GM19324 (cell line): ENCODE measurements around the gene GLI1.
"Not testable (repeated sequence)": the region's sequence is repeated elsewhere in the genome, so short reads cannot be mapped to it uniquely, and the experiment has no call there.

Experiments used
- ATAC-seq: cut with Tn5 transposase; IDR thresholded peaks from one replicate; pipeline ENCODE4 v1.9.1; 2021; ENCODE audit warnings: mild to moderate bottlenecking, moderate library complexity; ENCODE audit not compliant: unreplicated experiment, low FRiP score

Gene GLI1

GRCh38 chr12:57515934-57516541 lies 56.5 kb downstream of the GLI1 start:
- ATAC-seq: no peak

DNA sequence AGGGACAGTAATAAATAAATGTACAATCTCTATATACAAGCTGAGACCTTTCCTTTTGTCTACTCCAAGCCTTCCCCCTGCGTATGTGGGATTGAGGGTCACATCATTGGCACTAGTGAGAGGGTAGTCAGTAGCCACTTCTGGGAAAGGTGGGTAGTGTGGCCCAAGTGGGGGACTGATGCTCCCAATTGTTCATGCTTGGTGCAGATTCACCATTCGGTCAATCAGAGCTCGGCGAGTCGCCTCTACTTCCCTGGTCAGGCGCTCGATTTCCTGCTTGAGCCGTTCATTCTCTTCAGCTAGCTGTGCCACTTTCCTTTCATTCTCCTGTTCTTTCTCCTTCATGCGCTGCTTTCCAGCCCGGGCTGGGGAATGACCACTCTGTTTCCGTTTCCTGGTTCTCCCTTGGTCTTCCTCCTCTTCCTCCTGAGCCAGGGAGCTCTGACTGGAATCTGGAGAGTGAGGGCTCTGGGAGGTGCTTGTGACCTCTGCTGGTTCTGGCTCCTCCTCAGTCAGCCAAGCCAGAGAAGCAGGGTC lies 57.1 kb downstream of the GLI1 start:
- no peak for ATAC-seq

GRCh38 chr12:57517187-57517586 lies 57.6 kb downstream of the GLI1 start:
- no peak for ATAC-seq

DNA sequence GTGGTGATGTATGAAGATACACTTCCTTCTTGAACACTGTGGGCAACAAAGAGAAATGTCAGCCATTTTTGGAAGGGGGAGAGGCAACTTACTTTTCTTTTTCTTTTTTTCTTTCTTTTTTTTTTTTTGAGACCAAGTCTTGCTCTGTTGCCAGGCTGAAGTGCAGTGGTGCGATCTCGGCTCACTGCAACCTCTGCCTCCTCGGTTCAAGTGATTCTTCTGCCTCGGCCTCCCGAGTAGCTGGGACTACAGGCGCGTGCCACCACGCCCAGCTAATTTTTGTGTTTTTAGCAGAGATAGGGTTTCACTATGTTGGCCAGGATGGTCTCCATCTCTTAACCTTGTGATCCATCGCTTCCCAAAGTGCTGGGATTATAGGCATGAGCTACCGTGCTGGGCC lies 58.1 kb downstream of the GLI1 start:
- ATAC-seq: not testable (repeated sequence)

DNA sequence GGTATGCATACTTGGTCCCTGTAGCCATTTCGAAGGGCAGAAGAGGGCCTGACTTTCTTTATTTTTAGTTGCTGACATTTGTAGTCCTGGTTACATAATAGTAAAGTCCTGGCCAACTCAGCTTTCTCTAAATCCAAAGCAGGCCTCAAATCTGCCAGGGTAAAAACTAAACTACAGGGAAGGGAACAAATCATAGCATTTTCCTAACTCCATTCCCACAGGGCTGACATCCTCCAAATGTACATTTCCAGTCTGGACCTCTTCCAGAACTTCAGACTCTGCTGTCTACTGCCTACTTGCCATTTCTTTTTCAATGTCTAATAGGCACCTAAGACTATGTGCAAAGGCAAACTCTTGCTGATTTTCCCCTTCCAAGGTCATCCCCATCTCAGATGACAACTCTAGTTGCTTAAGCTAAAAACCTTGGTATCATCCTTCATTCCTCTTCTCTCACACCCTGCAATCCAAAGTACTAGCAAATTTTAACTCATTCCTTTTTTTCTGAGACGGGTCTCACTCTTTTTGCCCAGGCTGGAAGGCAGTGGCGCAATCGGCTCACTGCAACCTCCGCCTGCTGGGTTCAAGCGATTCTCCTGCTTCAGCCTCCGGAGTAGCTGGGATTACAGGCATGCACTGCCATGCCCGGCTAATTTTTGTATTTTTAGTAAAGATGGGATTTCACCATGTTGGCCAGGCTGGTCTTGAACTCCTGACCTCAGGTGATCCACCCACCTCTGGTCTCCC lies 58.8 kb downstream of the GLI1 start:
- ATAC-seq: no peak

- no peak for ATAC-seq
Observed at GRCh38 chr12:57518920-57519795, 59.6 kb downstream of the GLI1 start.

DNA sequence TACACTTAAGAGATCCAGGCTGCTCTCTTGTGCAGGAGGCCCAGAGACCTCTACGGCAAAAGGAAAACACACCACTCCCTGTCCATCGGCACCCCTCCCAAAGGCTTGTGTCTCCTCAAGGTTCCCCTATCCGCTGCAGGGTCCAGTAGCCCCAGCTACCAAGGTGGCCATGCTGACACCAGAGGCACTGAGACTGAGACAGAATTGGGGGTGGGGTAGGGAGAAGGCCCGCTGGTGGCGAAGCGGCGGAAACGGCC lies 60.1 kb downstream of the GLI1 start:
- no peak for ATAC-seq

DNA sequence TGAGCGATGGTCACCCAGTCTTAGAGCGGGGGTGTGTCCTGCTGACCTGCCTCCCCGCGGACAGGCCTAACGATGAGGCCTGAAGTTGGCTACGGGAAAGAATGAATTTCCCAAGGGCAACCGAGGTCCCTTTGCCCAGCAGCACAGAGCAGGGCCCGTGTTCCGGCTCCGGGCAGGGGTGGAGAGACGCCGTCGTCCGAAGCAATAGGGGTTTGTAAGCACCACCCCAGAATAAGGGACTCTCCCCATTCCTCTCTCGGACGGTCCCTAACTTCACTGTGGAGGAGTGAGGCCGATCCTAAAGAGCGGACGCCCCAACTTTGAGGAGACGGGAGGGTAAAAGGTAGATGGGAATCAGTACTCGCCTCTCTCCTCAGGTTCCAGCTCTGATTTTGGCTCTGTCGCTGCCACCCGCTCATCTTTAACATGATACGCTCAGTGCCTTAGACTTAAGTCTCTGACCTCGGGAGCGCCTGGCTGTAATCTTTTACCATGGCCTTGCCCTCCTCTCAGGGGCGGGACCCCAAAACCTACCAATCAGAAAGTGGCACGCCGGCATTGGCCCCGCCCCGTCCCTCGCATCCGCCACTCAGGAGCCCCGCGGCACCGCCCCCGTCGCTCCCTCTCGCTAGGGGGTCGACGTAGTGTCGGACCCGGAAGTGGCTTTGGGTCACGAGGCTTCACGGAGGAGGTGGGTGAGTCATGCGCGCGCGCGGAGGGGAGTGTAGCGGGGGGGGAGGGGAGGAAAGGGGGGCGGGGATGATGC lies 60.7 kb downstream of the GLI1 start, which contains the start of gene DDIT3:
Gene DDIT3 (minus strand): TSS at position 462 of the 766 bp plus-strand sequence. CDS start 3,108 bp downstream, outside the sequence.
- ATAC-seq: peak; percentile 73

DNA sequence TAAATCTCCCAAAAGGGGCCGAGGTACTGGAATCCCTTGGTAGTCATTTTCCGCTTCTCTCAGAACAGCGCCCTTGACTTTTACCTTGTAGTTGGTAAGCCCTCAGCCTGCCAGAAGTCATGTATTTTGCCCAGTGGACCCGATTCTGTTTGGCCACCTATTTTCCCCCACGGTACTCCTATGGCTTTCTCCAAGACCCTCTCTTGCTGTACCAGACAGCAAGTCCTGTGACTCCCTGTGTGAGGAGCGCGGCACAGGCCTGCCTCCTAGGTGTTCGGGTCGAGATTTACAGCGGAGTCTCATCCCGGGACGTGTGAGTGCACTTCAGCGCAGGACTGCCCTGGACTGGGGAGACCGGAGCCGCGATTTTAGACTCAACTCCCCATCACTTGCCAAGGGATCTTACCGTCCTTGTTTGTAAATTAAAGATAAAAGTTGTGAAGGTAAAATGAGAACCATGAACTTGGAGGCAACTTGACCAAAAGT lies 62.0 kb downstream of the GLI1 start:
- no peak for ATAC-seq
